H9 (cell line): ENCODE data around the gene ETF1. TPM values are rescaled to one million over a fixed set of nuclear protein-coding genes. Genes with fewer than 3 reads are reported as not detected.

Experiments
- DNase-seq: peaks from one replicate; pipeline ENCODE4 v3.0.0-alpha.2; 2017
- H2AFZ ChIP-seq: one replicate; pipeline ENCODE4 v1.6.1; 2013; ENCODE audit warnings: mild to moderate bottlenecking, low read length, control low read depth, moderate library complexity
- H2AK5ac ChIP-seq: 2 replicates; pipeline ENCODE4 v1.6.1; 2013; ENCODE audit warnings: low read length, control low read depth, mixed read lengths; ENCODE audit not compliant: insufficient read length
- H2BK120ac ChIP-seq: one replicate; pipeline ENCODE4 v1.6.1; 2013; ENCODE audit warnings: low read depth, mild to moderate bottlenecking, low read length, control low read depth, inconsistent platforms; ENCODE audit not compliant: poor library complexity, severe bottlenecking
- H2BK12ac ChIP-seq: 2 replicates; pipeline ENCODE4 v1.6.1; 2013; ENCODE audit warnings: low read length, control low read depth, mixed read lengths, low read depth; ENCODE audit not compliant: insufficient read length
- H2BK15ac ChIP-seq: 2 replicates; pipeline ENCODE4 v1.6.1; 2013; ENCODE audit warnings: low read depth, low read length, control low read depth
- H2BK20ac ChIP-seq: one replicate; pipeline ENCODE4 v1.6.1; 2013; ENCODE audit warnings: low read depth, mild to moderate bottlenecking, low read length, control low read depth, inconsistent platforms; ENCODE audit not compliant: poor library complexity, severe bottlenecking
- H2BK5ac ChIP-seq: 2 replicates; pipeline ENCODE4 v1.6.1; 2013; ENCODE audit warnings: low read length, control low read depth, mixed read lengths; ENCODE audit not compliant: insufficient read length
- H3K14ac ChIP-seq: 2 replicates; pipeline ENCODE4 v1.6.1; 2013; ENCODE audit warnings: low read length, control low read depth; ENCODE audit not compliant: insufficient read depth
- H3K18ac ChIP-seq: 2 replicates; pipeline ENCODE4 v1.6.1; 2013; ENCODE audit warnings: low read depth, mild to moderate bottlenecking, mixed read lengths, low read length, control low read depth; ENCODE audit not compliant: insufficient read length
- H3K23ac ChIP-seq: 2 replicates; pipeline ENCODE4 v1.6.1; 2013; ENCODE audit warnings: low read length, control low read depth, mixed read lengths, low read depth; ENCODE audit not compliant: insufficient read length
- H3K23me2 ChIP-seq: 2 replicates; pipeline ENCODE4 v1.6.1; 2013; ENCODE audit warnings: low read depth, mild to moderate bottlenecking, mixed read lengths, low read length, control low read depth; ENCODE audit not compliant: insufficient read length, poor library complexity, severe bottlenecking
- H3K27ac ChIP-seq: 2 replicates; pipeline ENCODE4 v1.5.1; 2013; ENCODE audit warnings: low read length, control low read depth, mixed read lengths, low read depth; ENCODE audit not compliant: insufficient read length
- H3K27me3 ChIP-seq: 2 replicates; pipeline ENCODE4 v1.6.1; 2013; ENCODE audit warnings: low read length, control low read depth, inconsistent platforms; ENCODE audit not compliant: insufficient read depth
- H3K4ac ChIP-seq: 2 replicates; pipeline ENCODE4 v1.6.1; 2013; ENCODE audit warnings: low read depth, mild to moderate bottlenecking, control low read depth, inconsistent platforms, low read length, moderate library complexity
- H3K4me1 ChIP-seq: 2 replicates; pipeline ENCODE4 v1.6.1; 2013; ENCODE audit warnings: low read length, control low read depth, inconsistent platforms; ENCODE audit not compliant: insufficient read depth
- H3K4me2 ChIP-seq: 2 replicates; pipeline ENCODE4 v1.6.1; 2013; ENCODE audit warnings: low read length, control low read depth, mixed read lengths; ENCODE audit not compliant: insufficient read length, insufficient read depth
- H3K56ac ChIP-seq: 2 replicates; pipeline ENCODE4 v1.6.1; 2013; ENCODE audit warnings: low read depth, mild to moderate bottlenecking, mixed read lengths, low read length, control low read depth; ENCODE audit not compliant: insufficient read length
- H3K79me1 ChIP-seq: 2 replicates; pipeline ENCODE4 v1.6.1; 2013; ENCODE audit warnings: low read depth, mild to moderate bottlenecking, moderate library complexity, low read length, control low read depth, inconsistent platforms; ENCODE audit not compliant: insufficient read depth, poor library complexity, severe bottlenecking
- H3K79me2 ChIP-seq: 2 replicates; pipeline ENCODE4 v1.6.1; 2013; ENCODE audit warnings: low read length, control low read depth, inconsistent platforms; ENCODE audit not compliant: insufficient read depth
- H3K9ac ChIP-seq: 2 replicates; pipeline ENCODE4 v1.6.1; 2013; ENCODE audit warnings: low read length, control low read depth, mixed read lengths; ENCODE audit not compliant: insufficient read length; ENCODE audit errors: extremely low read depth
- H3K9me3 ChIP-seq: one replicate; pipeline ENCODE4 v1.6.1; 2013; ENCODE audit warnings: low read depth, low read length, inconsistent platforms; ENCODE audit not compliant: control insufficient read depth
- H3T11ph ChIP-seq: one replicate; pipeline ENCODE4 v1.6.1; 2013; ENCODE audit warnings: mild to moderate bottlenecking, low read length, control low read depth, inconsistent platforms
- H4K20me1 ChIP-seq: one replicate; pipeline ENCODE4 v1.6.1; 2013; ENCODE audit not compliant: control insufficient read depth, insufficient read length, insufficient read depth
- H4K5ac ChIP-seq: 2 replicates; pipeline ENCODE4 v1.6.1; 2013; ENCODE audit warnings: low read depth, mild to moderate bottlenecking, mixed read lengths, low read length, control low read depth; ENCODE audit not compliant: insufficient read length
- H4K8ac ChIP-seq: replicated peaks from 2 replicates; pipeline ENCODE4 v1.6.1; 2013; ENCODE audit warnings: low read length, control low read depth, mixed read lengths, low read depth; ENCODE audit not compliant: insufficient read length
- H4K91ac ChIP-seq: 2 replicates; pipeline ENCODE4 v1.6.1; 2013; ENCODE audit warnings: low read depth, mild to moderate bottlenecking, moderate library complexity, mixed read lengths, low read length, control low read depth; ENCODE audit not compliant: insufficient read length
- H3K27ac Mint-ChIP-seq, 3 experiments: 2 replicates in 2 of 3; 3 replicates in 1 of 3; pipeline ENCODE4 v1.8.0; 2020 to 2021; ENCODE audit warnings: mixed read lengths in 3 of 3, mild to moderate bottlenecking in 1 of 3, moderate library complexity in 1 of 3
- H3K27me3 Mint-ChIP-seq: 2 replicates; pipeline ENCODE4 v1.8.0; 2021; ENCODE audit warnings: low read depth, mild to moderate bottlenecking, moderate library complexity, mixed read lengths
- H3K36me3 Mint-ChIP-seq, 3 experiments: 2 replicates in 2 of 3; 3 replicates in 1 of 3; pipeline ENCODE4 v1.8.0; 2020 to 2021; ENCODE audit warnings: low read depth in 3 of 3, mixed read lengths in 3 of 3; ENCODE audit not compliant: insufficient read depth in 1 of 3
- H3K4me1 Mint-ChIP-seq, 2 experiments: 2 replicates each; pipeline ENCODE4 v1.8.0; 2020; ENCODE audit warnings: mixed read lengths in 2 of 2
- H3K4me3 Mint-ChIP-seq, 2 experiments: 2 replicates in 1 of 2; 3 replicates in 1 of 2; pipeline ENCODE4 v1.8.0; 2020 to 2021; ENCODE audit warnings: mild to moderate bottlenecking in 2 of 2, mixed read lengths in 2 of 2, moderate library complexity in 1 of 2
- H3K9me3 Mint-ChIP-seq, 2 experiments: 2 replicates in 1 of 2; 3 replicates in 1 of 2; pipeline ENCODE4 v1.8.0; 2020; ENCODE audit warnings: mild to moderate bottlenecking in 2 of 2, mixed read lengths in 2 of 2, moderate library complexity in 1 of 2
- WGBS: extraction: QIAGEN DNeasy Blood & Tissue Kit; methylation state at CpG from one replicate; pipeline ENCODE4 v1.1.7; 2013; ENCODE audit warnings: missing lambda C conversion rate, low lambda C conversion rate, mixed read lengths; ENCODE audit not compliant: insufficient read length; ENCODE audit errors: extremely low coverage; 5-methylcytosine and 5-hydroxymethylcytosine counted together
- total RNA-seq: library from RNA; stranded (reverse); gene quantifications from 2 replicates; pipeline ENCODE4 v1.2.1, GENCODE V29; 2021
- TF ChIP-seq, protein P1 (sequence below): fragments of 200-600 bp; sonication (generic); conservative IDR thresholded peaks from 3 replicates; pipeline ENCODE4 v1.8.0; 2021; ENCODE audit warnings: antibody characterized with exemption, mild to moderate bottlenecking

Gene ETF1
- total RNA-seq, 1 experiment from 2014 or later: 175 TPM

DNA sequence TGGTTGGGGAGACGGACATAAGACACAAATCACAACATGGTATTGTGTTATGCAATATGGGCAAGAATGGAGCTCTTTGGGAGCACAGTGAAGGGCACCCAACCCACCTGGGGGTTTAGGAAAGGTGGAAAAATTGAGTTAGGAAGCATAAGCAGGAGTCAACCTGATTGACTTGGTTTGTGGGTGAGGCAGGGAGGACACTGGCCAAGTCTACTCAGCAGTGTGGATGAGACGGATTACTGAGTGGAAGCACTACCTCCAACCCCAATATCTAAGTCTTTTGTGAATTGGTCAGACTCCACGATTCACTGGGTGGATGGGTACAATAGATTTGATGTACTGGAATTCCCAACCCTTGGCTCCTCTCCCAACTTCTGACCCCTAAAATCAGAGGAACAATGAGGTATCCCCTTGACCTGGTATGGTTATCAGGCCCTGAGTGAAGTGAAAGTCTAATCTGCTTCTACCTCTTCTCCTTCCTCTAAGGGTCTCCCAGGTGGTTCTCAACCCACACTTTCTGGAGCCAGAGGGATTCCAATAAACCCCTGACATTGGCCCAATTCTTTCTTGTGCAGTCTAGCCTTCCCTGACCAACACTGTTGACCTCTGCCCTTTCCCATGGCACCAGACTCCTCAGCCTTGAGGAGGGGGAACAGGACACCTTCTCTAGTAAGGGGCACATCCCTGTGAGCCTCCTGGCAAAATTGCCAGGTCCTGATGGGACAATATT is 72.5 kb downstream of the ETF1 start:
- H3T11ph ChIP-seq: no peak overlapping the region
- peaks cover 18 to 28% (median 26%) of the 10 kb centered on the region in 3 experiments for H3K36me3 Mint-ChIP-seq
- DNase-seq: peak; percentile 64
- H2BK12ac ChIP-seq: no peak overlapping the region
- no peak overlapping the region for H2BK20ac ChIP-seq
- H3K27me3 Mint-ChIP-seq: peaks cover 27% of the 10 kb centered on the region
- H4K91ac ChIP-seq: no peak overlapping the region
- peaks cover 0 to 11% of the 10 kb centered on the region in 2 experiments; a peak in 2 of 5 replicates for H3K9me3 Mint-ChIP-seq
- H3K79me2 ChIP-seq: no peaks in the 10 kb centered on the region
- TF ChIP-seq, protein P1, sequence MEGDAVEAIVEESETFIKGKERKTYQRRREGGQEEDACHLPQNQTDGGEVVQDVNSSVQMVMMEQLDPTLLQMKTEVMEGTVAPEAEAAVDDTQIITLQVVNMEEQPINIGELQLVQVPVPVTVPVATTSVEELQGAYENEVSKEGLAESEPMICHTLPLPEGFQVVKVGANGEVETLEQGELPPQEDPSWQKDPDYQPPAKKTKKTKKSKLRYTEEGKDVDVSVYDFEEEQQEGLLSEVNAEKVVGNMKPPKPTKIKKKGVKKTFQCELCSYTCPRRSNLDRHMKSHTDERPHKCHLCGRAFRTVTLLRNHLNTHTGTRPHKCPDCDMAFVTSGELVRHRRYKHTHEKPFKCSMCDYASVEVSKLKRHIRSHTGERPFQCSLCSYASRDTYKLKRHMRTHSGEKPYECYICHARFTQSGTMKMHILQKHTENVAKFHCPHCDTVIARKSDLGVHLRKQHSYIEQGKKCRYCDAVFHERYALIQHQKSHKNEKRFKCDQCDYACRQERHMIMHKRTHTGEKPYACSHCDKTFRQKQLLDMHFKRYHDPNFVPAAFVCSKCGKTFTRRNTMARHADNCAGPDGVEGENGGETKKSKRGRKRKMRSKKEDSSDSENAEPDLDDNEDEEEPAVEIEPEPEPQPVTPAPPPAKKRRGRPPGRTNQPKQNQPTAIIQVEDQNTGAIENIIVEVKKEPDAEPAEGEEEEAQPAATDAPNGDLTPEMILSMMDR: no peak
- no peak overlapping the region for H3K14ac ChIP-seq
- 0 out of 2 replicates have a peak, but pooled peaks cover 1% of the 10 kb centered on the region for H3K4me1 ChIP-seq
- H2BK120ac ChIP-seq: no peak overlapping the region
- H3K23me2 ChIP-seq: peaks cover 13% of the 10 kb centered on the region
- H3K9me3 ChIP-seq: no peaks in the 10 kb centered on the region
- H4K20me1 ChIP-seq: no peaks in the 10 kb centered on the region
- peak overlapping the region in 2 of 3 experiments; percentile 4 to 13; a peak in 1 of 7 replicates for H3K27ac Mint-ChIP-seq
- H3K18ac ChIP-seq: no peak overlapping the region
- H3K9ac ChIP-seq: no peak overlapping the region
- H2BK15ac ChIP-seq: no peak overlapping the region
- H3K4ac ChIP-seq: no peak overlapping the region
- H3K27ac ChIP-seq: no peak overlapping the region
- no peak overlapping the region for H4K5ac ChIP-seq
- H3K23ac ChIP-seq: no peak overlapping the region
- no peak overlapping the region for H3K4me2 ChIP-seq
- H3K56ac ChIP-seq: no peak overlapping the region
- H2AFZ ChIP-seq: no peak overlapping the region
- H2AK5ac ChIP-seq: no peak overlapping the region
- H4K8ac ChIP-seq: no peak overlapping the region
- WGBS: no CpG with 5 or more reads among the region's 3 CpGs
- H2BK5ac ChIP-seq: no peak overlapping the region
- H3K79me1 ChIP-seq: no peaks in the 10 kb centered on the region
- H3K4me1 Mint-ChIP-seq: peaks cover 31 to 34% of the 10 kb centered on the region in 2 experiments
- no peaks in the 10 kb centered on the region; the same call in 1 of the 2 replicates for H3K27me3 ChIP-seq
- H3K4me3 Mint-ChIP-seq: no peak overlapping the region
